ENCODE results near the gene TOLLIP. TPM values are rescaled to one million over a fixed set of nuclear protein-coding genes. Genes with fewer than 3 reads are reported as not detected.

TOLLIP gene
- total RNA-seq, 1 experiment from 2014 or later: 32.3 TPM

- no peak overlapping the region for H3K27ac Mint-ChIP-seq
- peaks cover 7% of the 10 kb centered on the region for H3K4me1 Mint-ChIP-seq
- CTCF ChIA-PET: interaction anchor here (2.3 kb wide), 1 partner anchor 35 kb away, joined by 7 read pairs; the partner anchor contains the start of gene BRSK2
- H3K4me3 Mint-ChIP-seq: no peak overlapping the region
- ATAC-seq: no peak
- POLR2A ChIA-PET: interaction anchor here (0.6 kb wide), 1 partner anchor 796 kb away, joined by 3 read pairs; no protein-coding TSS in a partner anchor
- H3K9me3 Mint-ChIP-seq: no peaks in the 10 kb centered on the region
- no peaks in the 10 kb centered on the region for H3K36me3 Mint-ChIP-seq
- no peak for TF ChIP-seq HMGA2 (CRISPR knock-in tag; IDR thresholded peaks at IDR 0.05)
- TF ChIP-seq TEAD1 (CRISPR knock-in tag; IDR thresholded peaks at IDR 0.05): no peak
- TF ChIP-seq, protein P1, sequence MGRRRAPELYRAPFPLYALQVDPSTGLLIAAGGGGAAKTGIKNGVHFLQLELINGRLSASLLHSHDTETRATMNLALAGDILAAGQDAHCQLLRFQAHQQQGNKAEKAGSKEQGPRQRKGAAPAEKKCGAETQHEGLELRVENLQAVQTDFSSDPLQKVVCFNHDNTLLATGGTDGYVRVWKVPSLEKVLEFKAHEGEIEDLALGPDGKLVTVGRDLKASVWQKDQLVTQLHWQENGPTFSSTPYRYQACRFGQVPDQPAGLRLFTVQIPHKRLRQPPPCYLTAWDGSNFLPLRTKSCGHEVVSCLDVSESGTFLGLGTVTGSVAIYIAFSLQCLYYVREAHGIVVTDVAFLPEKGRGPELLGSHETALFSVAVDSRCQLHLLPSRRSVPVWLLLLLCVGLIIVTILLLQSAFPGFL (CRISPR knock-in tag; IDR thresholded peaks at IDR 0.05; ENCODE audit: borderline replicate concordance): no peak
- no peak for TF ChIP-seq CBFB (CRISPR knock-in tag; IDR thresholded peaks at IDR 0.05; ENCODE audit: low read depth)
- TF ChIP-seq ZMAT4 (CRISPR knock-in tag; IDR thresholded peaks at IDR 0.05): no peak
- no peak for TF ChIP-seq KAT7 (CRISPR knock-in tag; IDR thresholded peaks at IDR 0.05; ENCODE audit: borderline replicate concordance)
- TF ChIP-seq, protein P2, sequence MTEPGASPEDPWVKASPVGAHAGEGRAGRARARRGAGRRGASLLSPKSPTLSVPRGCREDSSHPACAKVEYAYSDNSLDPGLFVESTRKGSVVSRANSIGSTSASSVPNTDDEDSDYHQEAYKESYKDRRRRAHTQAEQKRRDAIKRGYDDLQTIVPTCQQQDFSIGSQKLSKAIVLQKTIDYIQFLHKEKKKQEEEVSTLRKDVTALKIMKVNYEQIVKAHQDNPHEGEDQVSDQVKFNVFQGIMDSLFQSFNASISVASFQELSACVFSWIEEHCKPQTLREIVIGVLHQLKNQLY (CRISPR knock-in tag; IDR thresholded peaks at IDR 0.05): no peak
- no peak for TF ChIP-seq JUN (CRISPR knock-in tag; IDR thresholded peaks at IDR 0.05)
- no peak for TF ChIP-seq MYBL2 (CRISPR knock-in tag; IDR thresholded peaks at IDR 0.05)
- DNase-seq (ENCODE audit: low spot score): no peak
- peaks cover 11% of the 10 kb centered on the region for H3K27me3 Mint-ChIP-seq (ENCODE audit: low read depth)
Observed at GRCh38 chr11:1353383-1354124, 44.1 kb upstream of the TOLLIP start.

GRCh38 chr11:1352696-1353382 lies 43.4 kb upstream of the TOLLIP start:
- no peak for ATAC-seq
- ChIA-PET POLR2A (no interaction called here), CTCF (no interaction called here)
- Mint-ChIP-seq H3K4me1 (peaks cover 7% of the 10 kb centered on the region), H3K27ac (no peak overlapping the region), H3K27me3 (ENCODE audit: low read depth) (peaks cover 11% of the 10 kb centered on the region), H3K36me3 (no peaks in the 10 kb centered on the region), H3K9me3 (no peaks in the 10 kb centered on the region), H3K4me3 (no peak overlapping the region)
- TF ChIP-seq TEAD1 (CRISPR knock-in tag; IDR thresholded peaks at IDR 0.05): no peak
- TF ChIP-seq, protein P3, sequence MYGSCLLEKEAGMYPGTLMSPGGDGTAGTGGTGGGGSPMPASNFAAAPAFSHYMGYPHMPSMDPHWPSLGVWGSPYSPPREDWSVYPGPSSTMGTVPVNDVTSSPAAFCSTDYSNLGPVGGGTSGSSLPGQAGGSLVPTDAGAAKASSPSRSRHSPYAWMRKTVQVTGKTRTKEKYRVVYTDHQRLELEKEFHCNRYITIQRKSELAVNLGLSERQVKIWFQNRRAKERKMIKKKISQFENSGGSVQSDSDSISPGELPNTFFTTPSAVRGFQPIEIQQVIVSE (CRISPR knock-in tag; IDR thresholded peaks at IDR 0.05; ENCODE audit: borderline replicate concordance): no peak
- TF ChIP-seq ZMAT4 (CRISPR knock-in tag; IDR thresholded peaks at IDR 0.05): no peak
- no peak for TF ChIP-seq FOXK1 (CRISPR knock-in tag; IDR thresholded peaks at IDR 0.05)
- no peak for TF ChIP-seq ZBTB21 (CRISPR knock-in tag; IDR thresholded peaks at IDR 0.05; ENCODE audit: borderline replicate concordance)
- TF ChIP-seq HMGA2 (CRISPR knock-in tag; IDR thresholded peaks at IDR 0.05): no peak
- TF ChIP-seq ZNF423 (CRISPR knock-in tag; IDR thresholded peaks at IDR 0.05): no peak
- TF ChIP-seq, protein P2 (CRISPR knock-in tag; IDR thresholded peaks at IDR 0.05): no peak
- TF ChIP-seq TEAD4 (CRISPR knock-in tag; IDR thresholded peaks at IDR 0.05): no peak
- no peak for TF ChIP-seq MXD4 (CRISPR knock-in tag; IDR thresholded peaks at IDR 0.05; ENCODE audit: borderline replicate concordance)
- DNase-seq (ENCODE audit: low spot score): no peak

All from WTC11 (cell line).